ENCODE results near the gene CLEC14A.

CLEC14A gene

GRCh38 chr14:38248321-38249028 is 7.4 kb downstream of the CLEC14A start:
- DNase-seq (ENCODE audit: low read depth, low spot score): no peak

- no peak for DNase-seq (ENCODE audit: low read depth, low spot score)
These were observed 12.1 kb downstream of the CLEC14A start for GRCh38 chr14:38243696-38244240.

- DNase-seq (ENCODE audit: low read depth, low spot score): no peak
These were observed 17.0 kb downstream of the CLEC14A start for GRCh38 chr14:38238878-38239277.

- DNase-seq (ENCODE audit: low read depth, low spot score): no peak
These were observed 17.6 kb downstream of the CLEC14A start for GRCh38 chr14:38238332-38238731.

- no peak for DNase-seq (ENCODE audit: low read depth, low spot score)
These were observed 22.7 kb downstream of the CLEC14A start for GRCh38 chr14:38233218-38233617.

GRCh38 chr14:38226366-38226765 is 29.5 kb downstream of the CLEC14A start:
- DNase-seq (ENCODE audit: low read depth, low spot score): no peak

DNA sequence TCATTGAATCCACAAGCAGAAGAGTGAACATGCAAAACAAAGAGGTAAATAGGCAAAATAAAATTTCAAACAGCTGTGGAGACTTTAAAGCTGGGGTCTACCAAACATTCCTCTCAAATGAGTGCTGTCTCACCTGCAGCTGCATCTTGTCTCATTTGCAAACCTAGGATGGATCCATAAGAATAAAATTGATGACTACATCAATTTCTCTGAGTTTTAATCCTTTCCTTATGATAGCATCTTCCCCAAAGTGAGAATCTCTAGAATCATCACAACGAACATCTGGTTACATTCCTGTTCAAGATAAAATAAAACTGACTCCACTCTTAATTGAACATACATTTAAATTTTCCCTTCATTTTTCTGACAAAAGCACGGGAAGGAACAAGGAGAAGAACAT is 29.9 kb downstream of the CLEC14A start:
- DNase-seq (ENCODE audit: low read depth, low spot score): no peak

- DNase-seq (ENCODE audit: low read depth, low spot score): no peak
These were observed 31.6 kb downstream of the CLEC14A start for GRCh38 chr14:38224338-38224737.

- no peak for DNase-seq (ENCODE audit: low read depth, low spot score)
These were observed 34.8 kb downstream of the CLEC14A start for GRCh38 chr14:38221077-38221476.

DNA sequence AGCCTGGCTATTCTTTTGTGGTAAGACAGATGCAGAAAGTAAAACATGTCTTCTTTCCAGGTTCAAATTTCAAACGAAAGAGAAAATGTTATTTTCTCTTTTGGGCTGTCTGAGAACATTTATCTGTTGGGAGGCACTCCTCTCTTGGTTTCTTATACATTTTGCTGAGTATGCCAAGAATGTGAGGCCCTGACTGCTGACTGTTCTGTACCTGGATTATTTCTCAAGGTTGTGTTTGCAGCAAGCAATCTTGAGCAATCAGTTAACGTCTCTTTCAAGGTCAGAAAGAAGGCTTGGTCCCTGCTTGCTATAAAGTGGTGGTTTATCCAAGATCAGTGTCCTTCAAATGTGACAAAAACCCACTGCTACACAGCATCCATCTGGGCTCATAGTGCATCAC is 38.3 kb downstream of the CLEC14A start:
- DNase-seq (ENCODE audit: low read depth, low spot score): no peak

DNA sequence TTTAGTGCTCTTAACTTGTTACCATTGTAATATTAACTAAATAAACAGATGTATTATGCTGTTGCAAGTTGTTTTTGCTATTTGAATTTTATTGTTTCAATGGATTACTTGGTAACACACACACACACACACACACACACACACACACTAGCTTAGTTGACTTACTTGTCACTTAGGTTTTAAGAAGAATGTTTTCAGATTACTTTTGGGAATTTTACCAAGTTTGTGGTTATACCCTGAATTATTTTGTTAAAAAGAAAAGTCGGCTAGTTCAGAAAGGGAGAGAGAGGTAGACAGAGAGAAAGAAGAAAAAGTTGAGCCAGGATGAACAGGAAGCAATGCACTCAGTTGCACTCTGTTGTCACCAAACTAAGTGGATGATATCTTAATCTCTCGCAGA is 42.9 kb downstream of the CLEC14A start:
- no peak for DNase-seq (ENCODE audit: low read depth, low spot score)

DNA sequence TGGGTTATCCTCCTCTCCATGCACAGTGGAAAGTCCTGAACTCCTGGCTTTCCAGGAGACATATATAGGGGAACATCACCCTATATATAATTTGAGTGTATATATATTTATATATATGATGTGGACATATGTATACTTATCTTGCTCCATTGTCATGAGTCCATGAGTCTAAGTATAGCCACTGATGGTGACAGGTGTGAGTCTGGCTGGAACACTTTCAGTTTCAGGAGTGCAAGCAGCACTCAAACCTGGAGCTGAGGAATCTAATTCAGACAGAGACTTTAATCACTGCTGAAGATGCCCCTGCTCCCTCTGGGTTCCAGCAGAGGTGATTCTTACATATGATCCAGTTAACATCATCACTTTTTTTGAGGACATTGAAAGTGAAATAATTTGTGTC is 43.8 kb downstream of the CLEC14A start:
- no peak for DNase-seq (ENCODE audit: low read depth, low spot score)

- no peak for DNase-seq (ENCODE audit: low read depth, low spot score)
These were observed 44.6 kb downstream of the CLEC14A start for GRCh38 chr14:38211255-38211735.

DNA sequence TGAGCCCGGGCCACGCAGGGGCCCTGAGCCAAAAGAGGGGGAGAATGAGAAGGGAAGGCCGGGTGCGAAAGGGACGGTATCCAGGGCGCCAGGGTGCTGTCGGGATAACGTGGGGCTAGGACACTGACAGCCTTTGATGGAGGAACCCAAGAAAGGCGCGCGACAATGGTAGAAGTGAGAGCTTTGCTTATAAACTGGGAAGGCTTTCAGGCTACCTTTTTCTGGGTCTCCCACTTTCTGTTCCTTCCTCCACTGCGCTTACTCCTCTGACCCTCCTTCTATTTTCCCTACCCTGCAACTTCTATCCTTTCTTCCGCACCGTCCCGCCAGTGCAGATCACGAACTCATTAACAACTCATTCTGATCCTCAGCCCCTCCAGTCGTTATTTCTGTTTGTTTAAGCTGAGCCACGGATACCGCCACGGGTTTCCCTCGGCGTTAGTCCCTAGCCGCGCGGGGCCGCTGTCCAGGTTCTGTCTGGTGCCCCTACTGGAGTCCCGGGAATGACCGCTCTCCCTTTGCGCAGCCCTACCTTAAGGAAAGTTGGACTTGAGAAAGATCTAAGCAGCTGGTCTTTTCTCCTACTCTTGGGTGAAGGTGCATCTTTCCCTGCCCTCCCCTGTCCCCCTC is 45.2 kb downstream of the CLEC14A start:
- no peak for DNase-seq (ENCODE audit: low read depth, low spot score)

DNA sequence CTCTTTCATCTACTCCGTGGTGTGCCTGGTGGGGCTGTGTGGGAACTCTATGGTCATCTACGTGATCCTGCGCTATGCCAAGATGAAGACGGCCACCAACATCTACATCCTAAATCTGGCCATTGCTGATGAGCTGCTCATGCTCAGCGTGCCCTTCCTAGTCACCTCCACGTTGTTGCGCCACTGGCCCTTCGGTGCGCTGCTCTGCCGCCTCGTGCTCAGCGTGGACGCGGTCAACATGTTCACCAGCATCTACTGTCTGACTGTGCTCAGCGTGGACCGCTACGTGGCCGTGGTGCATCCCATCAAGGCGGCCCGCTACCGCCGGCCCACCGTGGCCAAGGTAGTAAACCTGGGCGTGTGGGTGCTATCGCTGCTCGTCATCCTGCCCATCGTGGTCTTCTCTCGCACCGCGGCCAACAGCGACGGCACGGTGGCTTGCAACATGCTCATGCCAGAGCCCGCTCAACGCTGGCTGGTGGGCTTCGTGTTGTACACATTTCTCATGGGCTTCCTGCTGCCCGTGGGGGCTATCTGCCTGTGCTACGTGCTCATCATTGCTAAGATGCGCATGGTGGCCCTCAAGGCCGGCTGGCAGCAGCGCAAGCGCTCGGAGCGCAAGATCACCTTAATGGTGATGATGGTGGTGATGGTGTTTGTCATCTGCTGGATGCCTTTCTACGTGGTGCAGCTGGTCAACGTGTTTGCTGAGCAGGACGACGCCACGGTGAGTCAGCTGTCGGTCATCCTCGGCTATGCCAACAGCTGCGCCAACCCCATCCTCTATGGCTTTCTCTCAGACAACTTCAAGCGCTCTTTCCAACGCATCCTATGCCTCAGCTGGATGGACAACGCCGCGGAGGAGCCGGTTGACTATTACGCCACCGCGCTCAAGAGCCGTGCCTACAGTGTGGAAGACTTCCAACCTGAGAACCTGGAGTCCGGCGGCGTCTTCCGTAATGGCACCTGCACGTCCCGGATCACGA is 46.0 kb downstream of the CLEC14A start:
- no peak for DNase-seq (ENCODE audit: low read depth, low spot score)

GRCh38 chr14:38208618-38209562 is 47.0 kb downstream of the CLEC14A start:
- no peak for DNase-seq (ENCODE audit: low read depth, low spot score)

- DNase-seq (ENCODE audit: low read depth, low spot score): no peak
These were observed 47.9 kb downstream of the CLEC14A start, which contains the start of gene SSTR1 for GRCh38 chr14:38207736-38208617. Gene SSTR1, plus strand, starts transcription at chr14:38207904. Its CDS starts 1,486 bp downstream, at chr14:38209390.

DNA sequence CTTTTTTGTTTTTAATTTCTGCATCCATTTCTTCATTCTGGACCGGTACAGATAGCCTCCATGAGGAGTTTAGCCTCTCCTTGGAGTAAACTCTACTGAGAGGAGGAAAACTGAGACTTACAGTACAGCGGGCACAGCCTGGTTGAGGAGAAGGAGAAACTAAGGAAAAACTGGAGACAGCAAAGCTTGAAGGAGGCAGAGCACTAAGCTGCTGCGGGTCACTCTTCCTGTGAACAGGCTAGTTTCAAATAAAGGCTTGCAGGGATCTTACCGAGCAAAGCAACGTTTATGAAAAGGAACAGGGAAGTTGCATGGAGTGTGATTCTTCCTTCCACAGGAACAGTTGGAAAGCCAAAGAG is 48.5 kb downstream of the CLEC14A start:
- DNase-seq (ENCODE audit: low read depth, low spot score): no peak

- no peak for DNase-seq (ENCODE audit: low read depth, low spot score)
These were observed 49.1 kb downstream of the CLEC14A start for GRCh38 chr14:38206689-38207376.
